GM12878 (cell line): Measurements from ENCODE around the gene RBL2. TPM values are rescaled to one million over a fixed set of nuclear protein-coding genes. Genes with fewer than 3 reads are reported as not detected.

Source experiments
- ATAC-seq: fragments of 200-7000 bp; cut with Tn5 transposase; 3 replicates; pipeline ENCODE4 v1.9.1; 2020; ENCODE audit warnings: mild to moderate bottlenecking, moderate library complexity
- BruUV-seq: library from RNA; stranded (reverse); fragments of 400-500 nt; replicated peaks from 2 replicates; lab custom pipeline; 2021; lab: Mats Ljungman, UMichigan
- CTCF ChIA-PET: fragments of 300-600 bp; sonication (Branson Sonifier 250); formaldehyde crosslinking; extraction: SDS; loops from one replicate; lab custom pipeline; 2021; ENCODE audit warnings: inconsistent platforms; lab: Yijun Ruan, JAX
- POLR2A ChIA-PET: fragments of 350-600 bp; formaldehyde crosslinking; extraction: SDS; loops from one replicate; lab custom pipeline; 2021; ENCODE audit warnings: inconsistent platforms; lab: Charles Lee
- RAD21 ChIA-PET: fragments of 300-600 bp; sonication (Branson Sonifier 250); formaldehyde crosslinking; loops from one replicate; lab custom pipeline; 2023; ENCODE audit warnings: antibody characterized with exemption; ENCODE audit not compliant: unreplicated experiment; lab: Charles Lee
- SMC1A ChIA-PET: fragments of 300-600 bp; sonication (Branson Sonifier 250); formaldehyde crosslinking; loops from one replicate; lab custom pipeline; 2023; ENCODE audit not compliant: unreplicated experiment, uncharacterized antibody; lab: Charles Lee
- DNase-seq: peaks from one replicate; pipeline ENCODE4 v3.0.0-alpha.2; 2011; ENCODE audit warnings: low read depth, low spot score
- FAIRE-seq: peaks from 3 replicates; lab custom pipeline; 2011; peaks lifted over from hg19 to GRCh38; lab: Jason Lieb, UNC
- H2AFZ ChIP-seq: 2 replicates; pipeline ENCODE4 v1.6.0; 2011; ENCODE audit warnings: low read depth, low read length, control low read depth; ENCODE audit not compliant: control insufficient read depth
- H3K27ac ChIP-seq: 2 replicates; pipeline ENCODE4 v1.5.1; 2011; ENCODE audit warnings: control low read depth; ENCODE audit not compliant: control insufficient read depth, insufficient read depth
- H3K27me3 ChIP-seq, 2 experiments: replicated peaks in 1 of 2; 2 replicates each; pipeline versions ENCODE4 v1.6.0 to v1.6.1; 2011; ENCODE audit warnings: low read length in 1 of 2; ENCODE audit not compliant: control insufficient read depth in 2 of 2, insufficient read depth in 2 of 2
- H3K36me3 ChIP-seq, 2 experiments: 2 replicates each; pipeline ENCODE4 v1.5.1; 2011; ENCODE audit warnings: low read length in 1 of 2; ENCODE audit not compliant: control insufficient read depth in 2 of 2, insufficient read depth in 2 of 2
- H3K4me1 ChIP-seq: 2 replicates; pipeline ENCODE4 v1.6.1; 2011; ENCODE audit warnings: mild to moderate bottlenecking, low read length, moderate library complexity, mixed read lengths; ENCODE audit not compliant: control insufficient read depth, insufficient read depth
- H3K4me2 ChIP-seq: 2 replicates; pipeline ENCODE4 v1.6.0; 2011; ENCODE audit warnings: control low read depth; ENCODE audit not compliant: control insufficient read depth, insufficient read depth
- H3K4me3 ChIP-seq: fragments of 200-600 bp; sonication (generic); 2 replicates; pipeline ENCODE4 v1.5.1; 2016
- H3K79me2 ChIP-seq: 2 replicates; pipeline ENCODE4 v1.6.0; 2011; ENCODE audit warnings: low read length; ENCODE audit not compliant: control insufficient read depth, insufficient read depth
- H3K9ac ChIP-seq: 2 replicates; pipeline ENCODE4 v1.8.0; 2011; ENCODE audit warnings: low read length, control low read depth, mixed read lengths; ENCODE audit not compliant: control insufficient read depth, insufficient read depth
- H3K9me3 ChIP-seq: replicated peaks from 3 replicates; pipeline ENCODE4 v1.5.1; 2011; ENCODE audit warnings: mild to moderate bottlenecking, low read length; ENCODE audit not compliant: control insufficient read depth, insufficient read depth
- H4K20me1 ChIP-seq: 2 replicates; pipeline ENCODE4 v1.6.0; 2011; ENCODE audit not compliant: control insufficient read depth, insufficient read depth
- BRCA1 ChIP-seq: IDR thresholded peaks from 2 replicates; pipeline ENCODE4 v1.6.1; 2011; ENCODE audit warnings: low read depth, low read length, improper control_type of control experiment
- CBFB ChIP-seq: IDR thresholded peaks from 2 replicates; pipeline ENCODE4 v1.6.1; 2016; ENCODE audit warnings: antibody characterized with exemption, low read depth
- CBX3 ChIP-seq: fragments of 200-600 bp; sonication (generic); IDR thresholded peaks from 2 replicates; pipeline ENCODE4 v1.6.1; 2016; ENCODE audit warnings: low read depth, borderline replicate concordance
- E2F8 ChIP-seq: fragments of 450-650 bp; IDR thresholded peaks from 2 replicates; pipeline ENCODE4 v1.6.1; 2018; ENCODE audit warnings: mild to moderate bottlenecking, low read depth, moderate library complexity; ENCODE audit not compliant: partially characterized antibody
- HDGF ChIP-seq: fragments of 450-650 bp; IDR thresholded peaks from 2 replicates; pipeline ENCODE4 v1.6.1; 2016; ENCODE audit warnings: antibody characterized with exemption
- NRF1 ChIP-seq: conservative IDR thresholded peaks from 2 replicates; pipeline ENCODE4 v1.6.1; 2011; ENCODE audit warnings: mild to moderate bottlenecking, low read depth, low read length, improper control_type of control experiment
- PML ChIP-seq: IDR thresholded peaks from 2 replicates; pipeline ENCODE4 v1.6.1; 2012; ENCODE audit warnings: low read length, inconsistent platforms
- POLR2A ChIP-seq: IDR thresholded peaks from 2 replicates; pipeline ENCODE4 v1.6.1; 2011; ENCODE audit warnings: low read depth, mild to moderate bottlenecking, low read length
- RB1 ChIP-seq: fragments of 450-650 bp; formaldehyde crosslinking; IDR thresholded peaks from 2 replicates; pipeline ENCODE4 v1.6.1; 2017; ENCODE audit warnings: mild to moderate bottlenecking, borderline replicate concordance
- RELB ChIP-seq: fragments of 450-650 bp; IDR thresholded peaks from 2 replicates; pipeline ENCODE4 v1.6.1; 2017; ENCODE audit warnings: low read depth, mild to moderate bottlenecking, moderate library complexity
- SIN3A ChIP-seq: IDR thresholded peaks from 2 replicates; pipeline ENCODE4 v1.6.1; 2012; ENCODE audit warnings: low read depth, low read length, improper control_type of control experiment
- SP1 ChIP-seq: IDR thresholded peaks from one replicate; pipeline ENCODE4 v1.6.1; 2011; ENCODE audit warnings: low read depth, low read length
- STAT3 ChIP-seq: IDR thresholded peaks from 2 replicates; pipeline ENCODE4 v1.6.1; 2011; ENCODE audit warnings: low read depth, low read length, improper control_type of control experiment
- TAF1 ChIP-seq: IDR thresholded peaks from 2 replicates; pipeline ENCODE4 v1.6.1; 2011; ENCODE audit warnings: mild to moderate bottlenecking, low read depth, low read length, borderline replicate concordance
- TCF12 ChIP-seq: IDR thresholded peaks from 2 replicates; pipeline ENCODE4 v1.6.1; 2011; ENCODE audit warnings: low read depth, mild to moderate bottlenecking, low read length
- WRNIP1 ChIP-seq: IDR thresholded peaks from 2 replicates; pipeline ENCODE4 v1.6.1; 2011; ENCODE audit warnings: low read depth, low read length, improper control_type of control experiment, borderline replicate concordance
- ZNF207 ChIP-seq: fragments of 450-650 bp; IDR thresholded peaks from 2 replicates; pipeline ENCODE4 v1.6.1; 2014; ENCODE audit warnings: antibody characterized with exemption, mild to moderate bottlenecking, borderline replicate concordance
- ZNF592 ChIP-seq: fragments of 450-650 bp; IDR thresholded peaks from 2 replicates; pipeline ENCODE4 v1.6.1; 2017; ENCODE audit warnings: mild to moderate bottlenecking, moderate library complexity
- WGBS: methylation state at CpG from one replicate; pipeline ENCODE4 v1.1.6; 2016; ENCODE audit warnings: low lambda C conversion rate; ENCODE audit not compliant: insufficient replicate concordance, insufficient coverage; ENCODE audit errors: missing lambda C conversion rate; 5-methylcytosine and 5-hydroxymethylcytosine counted together
- in situ Hi-C: fragments of 300-500 bp; cut with MboI; formaldehyde crosslinking; loops from 9 replicates; pipeline ENCODE4 v1.14.3; 2018; ENCODE audit warnings: mixed read lengths
- intact Hi-C: fragments of 100-400 bp; cut with micrococcal nuclease; formaldehyde crosslinking; loops from one replicate; pipeline ENCODE4 v1.14.2; 2022; ENCODE audit not compliant: unreplicated experiment
- polyA plus RNA-seq, 11 experiments: library from polyadenylated mRNA; depleted of rRNA in 4 of 11; unstranded in 6 of 11; stranded (reverse) in 5 of 11; fragments of >200 nt; fragmentation: Nextera tagmentation in 4 of 11; fragmentation: Illumina TruSeq in 1 of 11; extraction: Ambion mirVana in 4 of 11; extraction: Trizol in 1 of 11; gene quantifications; 1 replicate in 1 of 11; 2 replicates in 10 of 11; pipeline versions ENCODE4 v1.2.1 to v1.2.3, GENCODE V29; 2011 to 2016; ENCODE audit warnings: inconsistent platforms in 2 of 11, missing spikeins in 2 of 11, low read depth in 1 of 11
- total RNA-seq, 4 experiments: library from RNA; depleted of rRNA in 3 of 4; stranded (reverse); fragments of >200 nt in 3 of 4; fragmentation: Illumina TruSeq in 1 of 4; extraction: Trizol in 1 of 4; gene quantifications; 2 replicates each; pipeline versions ENCODE4 v1.2.1 to v1.2.3, GENCODE V29; 2013 to 2021

Gene RBL2
- total and polyA plus RNA-seq, 10 of the 15 experiments (the other 5 are each of a cell fraction or from before 2014, with no cell fraction given) = 10.0 to 107 (median 39.0) TPM

- no peaks in the 10 kb centered on the region for H4K20me1 ChIP-seq
- H3K79me2 ChIP-seq = no peaks in the 10 kb centered on the region
- SMC1A ChIA-PET = interaction anchor here (0.7 to 4.5 kb wide), 5 partner anchors 9 to 105 kb away, joined by 3 to 30 read pairs (median 4); no protein-coding TSS in a partner anchor
- intact Hi-C loops (no loop called here), in situ Hi-C loops (loop anchor here (10.0 kb wide), 1 partner anchor 381 kb away; no protein-coding TSS in a partner anchor)
- no peaks in the 10 kb centered on the region for H3K9me3 ChIP-seq
- H3K9ac ChIP-seq = no peak overlapping the region
- H3K27ac ChIP-seq = no peak overlapping the region
- no peaks in the 10 kb centered on the region for H3K27me3 ChIP-seq
- 98% methylated on average over 5 of the region's 5 CpGs for WGBS
- RAD21 ChIA-PET = interaction anchor here (0.7 to 1.5 kb wide), 4 partner anchors 12 to 393 kb away, joined by 3 to 4 read pairs (median 3); partner anchors contain the start of gene CHD9NB
- no peak overlapping the region for H3K4me3 ChIP-seq
- peaks cover 0 to 7% of the 10 kb centered on the region in 2 experiments; a peak in 2 of 4 replicates for H3K36me3 ChIP-seq
- no peak overlapping the region for H3K4me2 ChIP-seq
- FAIRE-seq (no peak), DNase-seq (no peak), ATAC-seq (no peak)
- no peak overlapping the region for H2AFZ ChIP-seq
- POLR2A ChIA-PET = interaction anchor here (0.6 to 0.9 kb wide), 2 partner anchors 86 to 87 kb away, joined by 3 to 5 read pairs; no protein-coding TSS in a partner anchor
- BruUV-seq = TSS peak; percentile 16
- no peaks in the 10 kb centered on the region for H3K4me1 ChIP-seq
- CTCF ChIA-PET = interaction anchor here (1.0 to 1.4 kb wide), 2 partner anchors 65 to 134 kb away, joined by 3 read pairs; no protein-coding TSS in a partner anchor
- TF ChIP-seq ZNF592 (no peak), CBFB (no peak), TAF1 (no peak), HDGF (no peak), NRF1 (no peak), RELB (no peak), BRCA1 (no peak), SIN3A (no peak), E2F8 (no peak), ZNF207 (no peak), WRNIP1 (no peak), SP1 (no peak), STAT3 (no peak), PML (no peak), TCF12 (no peak), CBX3 (no peak), POLR2A (no peak), RB1 (no peak)
Measured at GRCh38 chr16:53445534-53445933, 11.3 kb downstream of the RBL2 start.
